GM21447 (cell line): ENCODE results near the gene FCHSD2.
"Not testable (repeated sequence)": the region's sequence is repeated elsewhere in the genome, so short reads cannot be mapped to it uniquely, and the experiment has no call there.

Experiments used
- ATAC-seq: cut with Tn5 transposase; IDR thresholded peaks from one replicate; pipeline ENCODE4 v1.9.1; 2021; ENCODE audit not compliant: unreplicated experiment

Gene FCHSD2

GRCh38 chr11:73126804-73127480, 15.2 kb downstream of the FCHSD2 start:
- ATAC-seq = no peak

GRCh38 chr11:73124800-73125199, 17.3 kb downstream of the FCHSD2 start:
- ATAC-seq = no peak

GRCh38 chr11:73123892-73124291, 18.2 kb downstream of the FCHSD2 start:
- ATAC-seq = not testable (repeated sequence)

DNA sequence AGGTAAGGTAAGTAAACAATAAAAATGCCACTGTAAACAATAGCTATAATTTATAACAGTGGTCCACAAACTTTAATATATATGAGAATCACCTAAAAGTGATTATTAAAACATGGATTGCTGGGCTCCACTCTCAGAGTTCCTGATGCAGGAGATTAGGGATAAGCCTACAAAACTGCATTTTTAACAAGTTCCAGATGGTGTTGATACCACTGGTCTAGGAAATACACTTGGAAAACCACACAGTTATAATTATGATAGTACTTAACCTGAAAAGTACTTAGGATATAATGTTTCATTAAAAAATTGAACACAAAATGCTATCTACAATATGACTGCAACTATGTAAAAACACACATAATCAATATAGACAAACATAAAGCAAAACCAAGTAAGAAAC, 20.4 kb downstream of the FCHSD2 start:
- ATAC-seq = no peak

DNA sequence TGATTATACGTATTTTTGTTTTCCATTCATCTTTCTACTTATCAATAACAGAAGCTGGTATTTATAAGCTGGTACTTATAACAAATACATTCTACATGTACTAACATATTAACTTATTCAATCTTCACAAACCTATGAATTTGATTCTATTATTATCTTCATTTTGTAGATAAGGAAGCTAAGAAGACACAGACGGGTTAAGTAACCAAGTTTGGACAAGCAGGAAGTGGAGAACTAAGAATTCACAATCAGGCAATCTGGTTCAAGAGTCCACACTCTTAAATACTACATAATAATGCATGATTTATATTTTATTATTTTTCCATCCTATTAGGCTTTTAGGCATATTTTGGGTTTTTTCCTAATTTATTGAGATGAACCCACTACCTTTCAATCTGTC, 25.0 kb downstream of the FCHSD2 start:
- ATAC-seq = no peak

GRCh38 chr11:73116636-73117035, 25.5 kb downstream of the FCHSD2 start:
- ATAC-seq = no peak

DNA sequence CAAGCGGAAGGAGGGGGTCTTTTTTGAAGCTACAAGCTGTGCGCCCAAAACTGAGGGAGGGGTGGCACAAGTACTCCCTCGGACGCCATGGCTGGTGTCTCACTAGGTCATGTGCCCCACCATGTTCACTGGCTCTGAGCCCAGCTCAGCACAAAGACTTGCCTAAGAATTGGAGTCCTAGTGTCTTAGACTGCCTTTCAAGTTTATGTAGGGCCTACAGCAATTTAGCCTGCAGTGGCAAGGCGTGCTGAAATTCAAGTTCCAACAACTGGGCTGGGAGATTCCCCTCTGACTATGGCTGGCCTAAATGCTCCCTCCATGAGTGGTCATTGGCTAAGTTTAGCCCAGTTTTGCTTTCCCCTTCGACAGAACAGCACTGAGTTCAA, 27.3 kb downstream of the FCHSD2 start:
- no peak for ATAC-seq

DNA sequence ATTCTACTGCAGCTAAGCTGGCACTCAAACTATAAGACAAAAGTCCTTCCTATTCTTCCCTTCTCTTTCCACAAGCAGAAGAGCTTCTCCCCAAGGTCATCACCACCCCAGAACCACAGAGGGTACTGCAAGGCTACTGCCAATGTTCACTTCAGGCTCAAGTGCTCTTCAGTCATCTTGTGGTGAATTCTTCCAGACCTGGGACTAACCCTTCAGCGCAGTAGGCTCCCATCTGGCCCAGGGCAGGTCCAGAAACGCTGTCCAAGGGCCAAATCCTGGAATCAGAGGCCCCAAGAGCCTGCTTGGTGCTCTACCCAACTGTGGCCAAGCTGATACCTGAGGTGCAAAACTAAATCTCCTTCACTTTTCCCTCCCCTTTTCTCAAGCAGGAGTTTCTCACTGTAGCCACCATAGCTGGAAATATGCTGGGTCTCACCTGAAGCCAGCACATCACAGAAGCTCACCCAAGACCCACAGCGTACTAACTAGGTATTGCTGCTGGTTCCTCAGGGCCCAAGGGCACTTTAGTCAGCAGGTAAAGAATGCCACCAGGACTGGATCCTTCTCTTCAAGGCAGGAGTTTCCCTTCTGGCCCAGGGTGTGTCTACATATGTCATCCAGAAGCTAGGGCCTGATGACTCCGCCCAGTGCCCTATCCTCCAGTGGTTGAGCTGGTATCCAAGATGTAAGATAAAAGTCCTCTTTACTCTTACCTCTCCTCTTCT, 27.8 kb downstream of the FCHSD2 start:
- ATAC-seq = no peak

DNA sequence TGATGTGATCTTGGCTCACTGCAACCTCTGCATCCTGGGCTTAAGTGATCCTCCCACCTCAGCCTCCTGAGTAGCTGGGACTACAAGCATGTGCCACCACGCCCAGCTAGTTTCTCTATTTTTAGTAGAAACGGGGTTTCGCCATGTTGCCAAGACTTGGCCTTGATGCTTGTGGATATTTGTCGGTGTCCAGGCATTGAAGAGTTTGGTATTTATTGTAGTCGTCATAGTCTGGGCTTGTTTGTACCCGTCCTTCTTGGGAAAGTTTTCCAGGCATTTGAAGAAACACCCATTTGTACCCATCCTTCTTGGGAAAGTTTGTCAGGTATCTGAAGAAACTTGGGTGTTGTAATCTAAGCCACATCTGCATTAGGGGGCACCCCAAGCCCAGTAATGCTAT, 28.7 kb downstream of the FCHSD2 start:
- ATAC-seq = no peak

GRCh38 chr11:73107597-73107996, 34.5 kb downstream of the FCHSD2 start:
- ATAC-seq = no peak

GRCh38 chr11:73106347-73106746, 35.8 kb downstream of the FCHSD2 start:
- no peak for ATAC-seq

DNA sequence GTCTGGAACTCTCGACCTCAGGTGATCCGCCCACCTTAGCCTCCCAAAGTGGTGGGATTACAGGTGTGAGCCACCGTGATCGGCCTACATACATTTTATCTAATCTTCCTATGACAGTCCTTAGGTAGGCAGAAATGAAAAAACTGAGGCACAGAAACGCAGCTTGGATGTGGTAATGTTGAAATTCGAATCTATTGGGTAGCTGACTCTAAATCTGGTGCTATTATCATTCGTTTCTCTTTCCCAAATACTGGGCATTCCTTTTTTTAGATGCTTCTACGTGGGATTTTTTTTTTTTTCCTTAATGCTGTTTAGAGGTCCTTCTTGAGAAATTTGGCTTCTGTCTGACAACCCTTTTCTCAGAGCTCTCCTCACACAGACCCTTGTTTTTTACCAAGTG, 41.5 kb downstream of the FCHSD2 start:
- no peak for ATAC-seq

- no peak for ATAC-seq
Observed at GRCh38 chr11:73099512-73100266, 42.4 kb downstream of the FCHSD2 start.

GRCh38 chr11:73095613-73096012, 46.5 kb downstream of the FCHSD2 start:
- no peak for ATAC-seq

- no peak for ATAC-seq
Observed at GRCh38 chr11:73091521-73092305, 50.4 kb downstream of the FCHSD2 start.

DNA sequence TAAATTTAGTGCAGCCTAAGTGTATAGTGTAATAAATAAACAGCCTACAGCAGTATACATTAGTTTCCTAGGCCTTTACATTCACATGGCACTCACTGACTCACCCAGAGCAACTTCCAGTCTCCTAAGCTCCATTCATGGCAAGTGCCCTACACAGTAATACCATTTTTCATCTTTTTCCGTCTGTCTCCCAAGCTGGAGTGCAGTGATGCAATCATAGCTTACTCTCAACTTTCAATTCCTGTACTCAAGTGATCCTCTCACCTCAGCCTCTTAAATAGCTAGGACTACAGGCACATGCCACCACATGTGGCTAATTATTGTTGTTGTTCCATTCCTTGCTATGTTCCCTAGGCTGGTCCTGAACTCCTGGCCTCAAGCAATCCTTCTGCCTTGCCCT, 54.4 kb downstream of the FCHSD2 start:
- peak; percentile 66 for ATAC-seq

- ATAC-seq = no peak
Observed at GRCh38 chr11:73085189-73085875, 56.8 kb downstream of the FCHSD2 start.

- ATAC-seq = no peak
Observed at GRCh38 chr11:73078631-73079030, 63.5 kb downstream of the FCHSD2 start.

DNA sequence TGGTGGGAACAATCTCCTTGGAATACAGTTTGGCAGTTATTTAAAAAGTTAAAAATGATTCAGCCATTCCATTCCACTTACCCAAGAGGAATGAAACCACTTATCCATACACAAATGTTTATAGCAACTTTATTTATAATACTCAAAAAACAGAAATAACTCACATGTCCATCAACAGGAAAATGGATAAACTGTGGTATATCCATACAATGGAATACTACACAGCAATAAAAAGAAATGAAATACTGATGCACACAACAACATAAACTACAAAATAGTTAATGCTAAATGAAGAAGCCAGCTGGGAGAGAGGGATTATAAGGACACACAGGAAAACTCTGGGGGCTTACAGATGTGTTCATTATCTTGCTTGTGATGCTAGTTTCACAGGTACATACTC, 64.7 kb downstream of the FCHSD2 start:
- ATAC-seq = no peak

- no peak for ATAC-seq
Observed at GRCh38 chr11:73074319-73074718, 67.8 kb downstream of the FCHSD2 start.
